GM19025 (cell line): ENCODE measurements around the gene SMIM10.
"Not testable (repeated sequence)": the region's sequence is repeated elsewhere in the genome, so short reads cannot be mapped to it uniquely, and the experiment has no call there.

ENCODE experiments used
- ATAC-seq: cut with Tn5 transposase; IDR thresholded peaks from one replicate; pipeline ENCODE4 v1.9.1; 2021; ENCODE audit warnings: mild to moderate bottlenecking, low read depth, moderate library complexity; ENCODE audit not compliant: unreplicated experiment

The SMIM10 gene

GRCh38 chrX:134990801-134991481 lies at the start of gene SMIM10:
SMIM10 (plus strand) TSS chrX:134990991; CDS start chrX:134991096, 105 bp downstream.
- ATAC-seq: no peak

DNA sequence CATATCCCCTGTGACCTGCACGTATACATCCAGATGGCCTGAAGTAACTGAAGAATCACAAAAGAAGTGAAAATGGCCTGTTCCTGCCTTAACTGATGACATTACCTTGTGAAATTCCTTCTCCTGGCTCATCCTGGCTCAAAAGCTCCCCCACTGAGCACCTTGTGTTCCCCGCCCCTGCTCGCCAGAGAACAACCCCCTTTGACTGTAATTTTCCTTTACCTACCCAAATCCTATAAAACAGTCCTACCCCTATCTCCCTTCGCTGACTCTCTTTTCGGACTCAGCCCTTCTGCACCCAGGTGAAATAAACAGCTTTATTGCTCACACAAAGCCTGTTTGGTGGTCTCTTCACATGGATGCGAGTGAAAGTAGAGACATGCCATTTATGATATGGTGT lies 44.4 kb upstream of the SMIM10 start:
- ATAC-seq: not testable (repeated sequence)

DNA sequence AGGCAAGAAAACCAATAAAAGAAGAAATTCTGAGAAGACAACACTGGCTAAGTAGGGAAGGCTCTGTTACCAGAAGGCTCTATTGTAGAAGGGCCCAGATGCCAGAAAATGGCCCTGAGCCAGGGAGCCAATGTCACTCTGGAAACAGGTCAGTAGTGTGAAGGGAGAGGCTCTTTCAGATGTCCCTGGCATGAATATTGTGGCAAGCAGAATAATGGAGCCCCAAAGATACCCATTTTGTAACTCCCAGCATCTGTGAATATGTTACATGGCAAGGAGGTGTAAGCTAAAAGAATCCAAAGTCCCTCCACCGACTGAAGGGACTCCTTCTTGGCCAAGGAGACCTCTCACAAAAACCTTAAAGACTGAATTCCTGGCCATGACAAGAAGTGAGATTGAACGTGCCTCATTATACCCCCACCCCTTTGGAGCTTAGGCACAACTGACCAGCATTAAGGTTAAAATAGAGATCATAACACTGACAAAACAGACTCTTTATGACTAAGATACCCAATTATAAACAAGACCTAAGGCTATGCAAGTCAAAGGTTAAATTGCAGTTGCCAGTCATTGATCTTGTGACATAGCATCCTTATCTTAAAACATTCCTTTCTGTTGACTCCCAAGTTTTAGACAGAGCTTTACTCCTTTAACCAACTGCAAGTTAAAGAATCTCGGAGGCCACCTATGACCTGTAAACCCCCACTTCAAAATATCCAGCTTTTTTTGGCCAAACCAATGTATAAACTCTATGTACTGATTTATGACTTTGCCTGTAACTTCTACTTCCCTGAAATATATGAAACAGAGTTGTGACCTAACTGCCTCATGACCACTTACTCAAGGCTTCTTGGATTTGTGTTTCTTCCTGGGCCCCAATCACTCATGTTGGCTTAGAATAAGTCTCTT lies 42.2 kb upstream of the SMIM10 start:
- ATAC-seq: no peak

DNA sequence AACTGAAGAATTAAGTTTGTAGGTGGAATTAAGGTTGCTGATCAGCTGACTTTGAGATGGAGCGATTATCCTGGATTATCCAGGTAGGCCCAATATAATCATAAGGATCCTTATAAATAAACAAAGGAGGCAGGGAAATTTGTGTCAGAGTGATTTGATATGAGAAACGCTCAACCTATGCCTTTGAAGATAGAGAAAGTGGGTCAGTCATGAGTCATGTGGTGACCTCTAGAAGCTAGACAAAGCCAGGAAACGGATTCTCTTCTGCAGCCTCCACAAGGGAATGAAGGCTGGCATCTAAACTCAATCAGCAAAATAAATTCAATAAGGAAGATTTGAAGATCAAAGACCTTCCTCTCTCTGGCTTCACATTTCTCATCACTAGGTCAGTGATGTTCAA lies 41.5 kb upstream of the SMIM10 start:
- ATAC-seq: no peak

DNA sequence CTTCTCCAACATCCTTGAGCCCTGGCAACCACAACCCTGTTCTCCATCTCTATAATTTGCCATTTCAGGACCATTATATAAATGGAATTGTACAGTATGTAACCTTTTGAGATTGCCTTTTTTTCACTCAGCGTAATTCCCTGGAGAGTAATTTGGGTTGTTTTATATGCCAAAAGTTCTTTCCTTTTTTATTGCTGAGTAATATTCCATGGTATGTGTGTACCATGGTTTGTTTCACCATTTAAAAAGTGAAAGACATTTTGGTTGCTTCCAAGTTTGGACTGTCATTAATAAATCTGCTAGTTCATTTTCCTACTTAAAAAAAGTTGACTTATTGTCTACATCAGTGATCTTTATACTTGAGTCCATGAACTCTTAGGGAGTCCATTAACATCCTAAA lies 33.0 kb upstream of the SMIM10 start:
- no peak for ATAC-seq

DNA sequence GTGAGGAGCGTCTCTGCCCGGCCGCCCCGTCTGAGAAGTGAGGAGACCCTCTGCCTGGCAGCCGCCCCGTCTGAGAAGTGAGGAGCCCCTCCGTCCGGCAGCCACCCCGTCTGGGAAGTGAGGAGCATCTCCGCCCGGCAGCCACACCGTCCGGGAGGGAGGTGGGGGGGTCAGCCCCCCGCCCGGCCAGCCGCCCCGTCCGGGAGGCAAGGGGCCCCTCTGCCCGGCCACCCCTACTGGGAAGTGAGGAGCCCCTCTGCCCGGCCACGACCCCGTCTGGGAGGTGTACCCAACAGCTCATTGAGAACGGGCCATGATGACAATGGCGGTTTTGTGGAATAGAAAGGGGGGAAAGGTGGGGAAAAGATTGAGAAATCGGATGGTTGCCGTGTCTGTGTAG lies 30.4 kb upstream of the SMIM10 start:
- not testable (repeated sequence) for ATAC-seq

DNA sequence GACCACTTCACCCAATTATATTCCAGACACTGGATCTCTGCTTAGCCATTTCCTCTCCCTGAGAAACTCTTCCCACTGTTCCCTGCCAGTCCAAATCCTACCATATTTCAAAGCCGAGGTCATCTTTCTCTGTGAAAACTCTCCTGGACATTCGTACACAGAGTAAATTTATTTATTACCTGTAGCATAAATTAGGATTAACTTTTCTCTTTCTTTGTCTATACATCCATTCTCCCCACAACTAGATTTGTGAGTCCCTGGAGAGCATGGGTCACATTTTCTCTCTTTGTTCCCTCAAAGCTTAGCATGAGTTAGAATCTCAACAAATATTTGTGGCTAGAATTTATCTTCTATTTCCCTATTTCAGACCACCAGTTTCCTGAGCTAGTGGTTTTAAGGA lies 27.8 kb upstream of the SMIM10 start:
- no peak for ATAC-seq

- ATAC-seq: no peak
Observed at GRCh38 chrX:134969726-134970125, 21.1 kb upstream of the SMIM10 start.

DNA sequence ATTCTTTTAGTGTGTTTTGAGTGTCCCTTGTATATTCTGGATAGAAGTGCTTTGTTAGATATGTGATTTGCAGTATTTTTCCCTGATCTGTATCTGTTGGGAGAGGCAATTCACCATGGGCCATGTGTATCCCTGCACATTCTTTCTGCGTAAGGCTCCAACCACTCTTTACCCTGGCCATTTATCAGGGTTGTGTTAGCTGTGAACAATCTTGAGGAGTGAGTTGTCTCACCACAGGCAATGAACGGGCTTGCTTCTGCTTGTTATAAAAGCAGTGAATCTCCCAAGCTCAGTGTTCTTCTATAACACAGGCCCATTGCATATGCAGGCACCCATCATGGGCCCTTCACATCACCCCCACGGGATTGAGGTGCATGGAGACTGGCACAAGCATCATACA lies 18.9 kb upstream of the SMIM10 start:
- no peak for ATAC-seq

DNA sequence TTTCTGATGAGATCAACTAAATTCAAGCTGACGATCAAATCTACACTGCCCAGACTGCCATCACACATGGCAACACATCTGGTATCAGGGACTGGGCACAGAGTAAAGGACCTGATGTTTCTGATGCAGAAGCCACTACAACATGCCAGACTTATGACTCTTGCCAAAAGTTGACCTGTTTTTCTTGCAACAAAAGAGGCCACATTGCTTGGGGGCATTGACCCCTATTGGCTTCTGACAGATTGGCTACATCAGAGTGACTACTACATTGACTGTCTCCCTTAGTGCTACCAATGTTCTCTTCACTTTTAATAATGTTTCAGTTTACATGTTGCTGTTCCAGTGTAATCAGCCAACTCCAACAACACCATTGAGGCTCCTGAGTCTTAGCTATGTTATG lies 15.3 kb upstream of the SMIM10 start:
- ATAC-seq: no peak

DNA sequence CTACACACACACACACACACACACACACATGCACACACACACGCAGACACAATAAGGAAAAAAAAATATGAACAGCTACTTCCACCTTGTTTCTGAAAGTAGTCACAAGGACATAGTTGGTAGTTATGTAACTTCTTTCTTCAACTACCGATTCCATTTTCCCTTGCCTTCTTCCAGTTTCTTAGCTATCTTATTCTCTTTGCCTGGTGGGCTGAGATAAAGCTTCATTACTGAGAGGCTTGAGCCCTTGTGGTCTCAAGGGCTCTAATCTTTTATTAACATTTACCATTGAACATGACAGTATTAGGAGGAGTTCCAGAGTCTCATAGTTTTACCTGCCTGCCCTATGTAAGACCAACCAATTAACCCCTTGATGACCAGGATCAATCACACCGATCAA lies 8.9 kb upstream of the SMIM10 start:
- ATAC-seq: no peak

GRCh38 chrX:134982748-134983147 lies 8.0 kb upstream of the SMIM10 start:
- no peak for ATAC-seq

DNA sequence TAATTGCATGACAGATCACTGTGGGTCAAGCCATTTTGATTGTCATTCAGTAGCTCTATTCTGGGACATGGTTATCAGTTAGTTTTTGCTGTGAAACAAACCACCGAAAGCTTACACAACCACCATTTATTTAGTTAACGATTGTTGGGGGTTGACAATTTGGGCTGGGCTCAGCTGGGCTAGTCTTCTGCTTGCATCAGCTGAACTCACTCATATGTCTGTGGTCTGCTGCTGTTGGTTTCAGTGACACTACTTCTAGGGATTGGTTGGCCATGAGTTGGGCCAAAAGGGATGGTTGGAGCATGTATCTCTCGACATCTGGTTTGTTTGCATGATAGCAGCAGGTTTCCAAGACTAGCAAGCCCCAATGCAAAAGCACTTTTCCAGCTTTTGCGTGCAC lies 5.3 kb upstream of the SMIM10 start:
- ATAC-seq: no peak

GRCh38 chrX:134990475-134990800 lies 353 bp upstream of the SMIM10 start:
- no peak for ATAC-seq

DNA sequence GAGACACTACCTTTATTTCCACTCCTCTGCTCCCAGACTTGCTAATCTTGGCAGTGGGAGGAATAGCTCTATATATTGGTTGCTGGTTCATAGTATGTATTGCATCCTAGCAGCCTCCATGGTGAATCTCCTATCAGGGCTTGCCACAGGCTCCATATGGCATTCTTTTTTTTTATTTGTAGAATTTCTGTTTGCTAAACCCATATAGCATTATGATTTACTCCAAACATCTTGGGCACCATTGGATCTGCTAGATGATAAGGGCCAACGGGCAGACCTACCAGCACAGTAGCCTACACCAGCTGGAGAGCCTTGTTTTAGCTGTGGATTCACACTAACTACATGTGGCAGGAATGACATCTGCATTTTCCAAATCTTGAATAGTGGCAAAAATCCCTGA lies 6.9 kb downstream of the SMIM10 start:
- no peak for ATAC-seq

- no peak for ATAC-seq
Observed at GRCh38 chrX:134998246-134998645, 7.5 kb downstream of the SMIM10 start.

- ATAC-seq: no peak
Observed at GRCh38 chrX:134999469-134999868, 8.7 kb downstream of the SMIM10 start.

- no peak for ATAC-seq
Observed at GRCh38 chrX:135000516-135000915, 9.7 kb downstream of the SMIM10 start.

GRCh38 chrX:135003876-135004623 lies 13.3 kb downstream of the SMIM10 start:
- ATAC-seq: peak; percentile 78

- ATAC-seq: no peak
Observed at GRCh38 chrX:135006187-135006586, 15.4 kb downstream of the SMIM10 start.

DNA sequence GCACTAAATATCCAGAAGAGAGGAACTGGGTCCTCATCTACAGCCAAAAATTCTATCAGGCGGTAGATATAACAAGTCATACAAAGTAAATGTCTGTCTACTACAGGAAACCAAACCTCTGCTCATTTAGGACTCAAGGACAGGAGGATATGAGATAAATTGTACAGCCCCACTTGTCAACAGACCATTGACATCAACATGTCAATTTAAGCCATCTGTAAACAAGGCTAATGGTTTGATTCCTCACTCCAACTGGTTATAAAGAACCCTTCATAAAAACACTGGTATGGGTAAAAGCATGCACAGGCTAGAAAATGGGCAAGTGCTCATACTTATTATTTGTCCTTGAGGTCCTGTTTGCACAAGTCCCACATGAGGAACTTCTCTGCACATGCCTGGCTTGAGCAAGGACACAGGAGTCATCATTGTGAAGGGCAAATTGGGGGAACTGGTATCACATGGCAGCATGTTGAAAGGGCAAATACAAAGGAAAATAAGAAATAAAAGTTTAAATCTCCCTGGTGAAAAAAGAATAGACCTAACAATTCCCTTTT lies 18.3 kb downstream of the SMIM10 start:
- no peak for ATAC-seq
